Measurements from ENCODE around the gene GPR137.
"Not testable (repeated sequence)": the region's sequence is repeated elsewhere in the genome, so short reads cannot be mapped to it uniquely, and the experiment has no call there.

The GPR137 gene

DNA sequence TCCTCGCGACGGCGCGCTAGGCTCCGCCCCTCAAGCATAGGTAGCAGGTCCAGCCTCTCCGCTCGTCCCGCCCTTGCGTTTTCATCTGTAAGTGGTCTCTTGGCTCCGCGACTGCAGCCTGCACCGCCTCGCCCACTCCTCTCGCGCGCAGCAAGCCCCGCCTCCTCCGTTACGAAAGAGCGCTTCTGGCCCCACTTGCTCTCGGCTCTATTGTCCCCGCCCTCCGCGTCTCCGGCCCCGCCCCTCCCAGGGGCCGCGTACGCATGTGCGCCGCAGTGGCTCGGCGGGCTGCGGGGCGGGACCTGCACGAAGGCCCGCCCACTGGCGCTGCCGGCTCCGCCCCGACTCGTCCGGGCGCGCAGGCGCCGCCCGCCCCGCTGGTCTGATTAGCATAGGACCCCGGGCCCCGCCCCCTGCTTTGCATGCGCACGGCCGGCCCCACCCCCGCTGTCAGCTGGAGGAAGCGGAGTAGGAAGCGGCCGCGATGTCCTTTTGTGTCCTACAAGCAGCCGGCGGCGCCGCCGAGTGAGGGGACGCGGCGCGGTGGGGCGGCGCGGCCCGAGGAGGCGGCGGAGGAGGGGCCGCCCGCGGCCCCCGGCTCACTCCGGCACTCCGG, 19.5 kb downstream of the GPR137 start, which contains the start of gene ESRRA:
Gene ESRRA (plus strand): TSS at position 450 of the 616 bp plus-strand sequence. CDS start 1,656 bp downstream, outside the sequence.
- DNase-seq = peak; percentile 100

DNA sequence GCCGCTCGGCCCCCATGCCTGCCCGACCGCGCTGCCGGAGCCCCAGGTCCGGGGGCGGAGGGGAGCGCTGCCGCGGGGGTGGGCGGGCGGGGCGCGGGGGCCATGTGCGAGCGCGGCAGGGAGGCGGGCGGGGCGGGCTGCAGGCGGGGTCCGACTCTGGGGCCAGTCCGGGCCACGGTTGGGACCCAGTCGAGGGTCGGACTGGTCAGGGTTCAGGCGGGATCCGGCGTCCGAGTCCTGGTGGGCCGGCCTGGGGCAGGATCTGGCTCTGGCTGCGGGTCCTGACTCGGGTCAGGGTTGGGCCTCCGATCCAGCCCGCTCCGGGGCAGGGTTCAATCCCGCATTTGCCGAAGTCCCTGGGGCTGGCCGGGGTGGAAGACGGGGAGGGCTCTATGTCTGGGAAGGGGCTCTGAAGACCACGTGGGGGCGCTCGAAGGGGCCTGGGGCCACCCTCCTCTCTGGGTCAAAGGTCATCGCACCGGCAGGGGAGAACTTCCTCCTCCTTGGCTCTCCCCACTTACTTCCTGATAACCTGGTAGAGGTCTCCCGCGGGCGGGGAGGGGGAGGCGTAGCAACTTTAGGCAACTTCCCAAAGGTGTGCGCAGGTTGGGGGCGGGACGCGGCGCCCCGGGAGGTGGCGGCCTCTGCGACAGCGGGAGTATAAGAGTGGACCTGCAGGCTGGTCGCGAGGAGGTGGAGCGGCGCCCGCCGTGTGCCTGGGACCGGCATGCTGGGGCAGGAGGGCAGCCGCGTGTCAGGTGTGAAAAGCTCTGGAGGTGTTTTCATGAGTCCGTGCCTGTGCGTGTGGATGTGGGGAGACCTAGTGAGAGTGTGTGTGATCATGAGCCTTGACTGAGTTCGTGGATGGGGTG, 20.3 kb downstream of the GPR137 start:
- peak; percentile 76 to 79 for DNase-seq

DNA sequence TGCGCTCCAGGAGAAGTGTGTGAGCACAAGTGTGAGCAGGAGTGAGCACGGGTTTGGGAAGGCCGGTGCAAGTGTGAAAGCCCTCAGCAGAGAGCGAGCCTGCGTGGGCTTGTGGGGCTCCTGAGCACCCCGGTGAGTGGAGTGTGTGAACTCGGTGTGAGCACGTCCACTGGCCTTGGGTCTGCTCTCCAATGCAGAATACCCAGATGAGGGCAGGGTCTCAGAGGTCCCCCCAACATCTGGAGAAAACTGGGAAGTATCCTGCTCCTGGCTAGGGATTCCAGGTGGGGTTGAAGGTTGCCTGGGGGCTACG, 20.9 kb downstream of the GPR137 start:
- DNase-seq = no peak

DNA sequence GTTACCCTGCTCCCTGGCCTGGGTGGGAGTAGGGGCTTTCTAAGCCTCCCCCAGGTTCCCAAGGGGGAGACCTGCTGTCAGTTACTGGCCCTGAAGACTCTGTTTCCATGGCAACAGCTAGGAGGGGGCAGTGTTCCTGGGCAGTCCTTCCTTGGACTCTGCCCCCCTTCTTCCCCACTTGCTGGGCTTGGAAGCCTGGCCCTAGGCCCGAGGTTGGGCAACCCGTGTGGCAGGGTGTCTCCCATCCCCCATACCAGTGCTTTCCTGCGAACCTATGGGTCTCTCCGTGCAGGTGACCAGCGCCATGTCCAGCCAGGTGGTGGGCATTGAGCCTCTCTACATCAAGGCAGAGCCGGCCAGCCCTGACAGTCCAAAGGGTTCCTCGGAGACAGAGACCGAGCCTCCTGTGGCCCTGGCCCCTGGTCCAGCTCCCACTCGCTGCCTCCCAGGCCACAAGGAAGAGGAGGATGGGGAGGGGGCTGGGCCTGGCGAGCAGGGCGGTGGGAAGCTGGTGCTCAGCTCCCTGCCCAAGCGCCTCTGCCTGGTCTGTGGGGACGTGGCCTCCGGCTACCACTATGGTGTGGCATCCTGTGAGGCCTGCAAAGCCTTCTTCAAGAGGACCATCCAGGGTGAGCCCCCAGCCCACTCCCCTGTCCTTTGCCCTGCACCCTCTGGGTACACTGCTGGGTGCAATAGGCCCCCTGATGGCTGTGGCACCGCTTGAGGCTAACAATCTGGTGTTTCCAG, 21.4 kb downstream of the GPR137 start:
- DNase-seq = no peak

DNA sequence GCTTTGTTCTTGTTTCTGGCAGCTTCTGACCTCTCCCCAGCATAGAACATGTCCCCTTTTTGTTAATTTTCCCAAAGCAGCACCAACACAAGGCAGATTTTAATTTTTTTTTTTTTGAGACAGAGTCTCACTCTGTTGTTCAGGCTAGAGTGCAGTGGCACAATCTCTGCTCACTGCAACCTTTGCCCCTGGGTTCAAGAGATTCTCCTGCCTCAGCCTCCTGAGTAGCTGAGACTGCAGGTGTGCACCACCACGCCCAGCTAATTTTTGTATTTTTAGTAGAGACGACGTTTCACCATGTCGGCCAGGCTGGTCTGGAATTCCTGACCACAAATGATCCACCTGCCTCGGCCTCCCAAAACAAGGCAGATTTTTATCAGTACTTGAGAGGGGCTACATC, 22.1 kb downstream of the GPR137 start:
- DNase-seq = not testable (repeated sequence)

DNA sequence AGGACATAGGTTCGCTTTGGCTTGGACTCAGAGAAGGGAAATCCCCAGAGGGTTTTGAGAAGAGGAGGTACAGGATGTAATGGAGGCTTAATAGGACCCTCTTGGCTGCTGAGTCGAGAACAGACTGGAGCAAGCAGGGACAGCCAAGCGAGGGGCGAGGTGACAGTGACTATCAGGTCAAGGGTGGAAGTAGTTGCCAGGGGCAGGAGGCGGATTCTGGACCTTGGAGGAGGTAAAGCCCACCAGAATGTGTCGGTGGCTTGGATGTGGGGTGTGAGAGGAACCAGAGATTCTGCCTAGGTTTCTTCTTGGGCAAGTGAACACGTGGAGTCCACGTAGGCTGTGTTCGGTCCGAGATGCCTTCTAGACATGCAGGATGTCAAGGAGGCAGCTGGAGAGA, 27.3 kb downstream of the GPR137 start:
- no peak for DNase-seq

DNA sequence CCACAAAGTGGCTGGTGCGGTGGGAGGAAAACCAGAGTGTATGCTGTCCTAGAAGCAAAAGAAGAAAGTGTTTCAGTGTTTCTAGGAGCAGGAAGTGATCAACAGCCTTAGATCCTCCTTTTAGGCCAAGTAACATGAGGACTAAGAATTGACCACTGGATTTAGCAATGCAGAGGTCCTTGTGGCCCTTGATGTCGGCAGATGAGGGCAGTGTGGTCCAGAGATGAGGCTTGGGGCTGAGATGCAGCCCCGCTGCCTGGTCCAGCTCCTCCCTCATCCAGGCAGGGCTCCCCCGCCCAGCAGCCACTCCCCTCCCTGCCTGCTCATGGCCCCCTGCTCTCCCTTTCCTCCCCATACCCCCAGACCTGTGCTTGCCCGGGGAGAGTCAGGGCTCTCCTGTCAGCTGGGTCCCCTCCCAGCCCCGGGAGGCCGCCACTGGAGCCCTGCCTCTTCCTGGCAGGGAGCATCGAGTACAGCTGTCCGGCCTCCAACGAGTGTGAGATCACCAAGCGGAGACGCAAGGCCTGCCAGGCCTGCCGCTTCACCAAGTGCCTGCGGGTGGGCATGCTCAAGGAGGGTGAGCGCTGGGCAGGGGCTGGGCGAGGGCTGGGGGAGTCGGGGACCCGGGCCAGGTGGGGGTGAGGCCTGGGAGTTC, 28.0 kb downstream of the GPR137 start:
- DNase-seq = no peak

DNA sequence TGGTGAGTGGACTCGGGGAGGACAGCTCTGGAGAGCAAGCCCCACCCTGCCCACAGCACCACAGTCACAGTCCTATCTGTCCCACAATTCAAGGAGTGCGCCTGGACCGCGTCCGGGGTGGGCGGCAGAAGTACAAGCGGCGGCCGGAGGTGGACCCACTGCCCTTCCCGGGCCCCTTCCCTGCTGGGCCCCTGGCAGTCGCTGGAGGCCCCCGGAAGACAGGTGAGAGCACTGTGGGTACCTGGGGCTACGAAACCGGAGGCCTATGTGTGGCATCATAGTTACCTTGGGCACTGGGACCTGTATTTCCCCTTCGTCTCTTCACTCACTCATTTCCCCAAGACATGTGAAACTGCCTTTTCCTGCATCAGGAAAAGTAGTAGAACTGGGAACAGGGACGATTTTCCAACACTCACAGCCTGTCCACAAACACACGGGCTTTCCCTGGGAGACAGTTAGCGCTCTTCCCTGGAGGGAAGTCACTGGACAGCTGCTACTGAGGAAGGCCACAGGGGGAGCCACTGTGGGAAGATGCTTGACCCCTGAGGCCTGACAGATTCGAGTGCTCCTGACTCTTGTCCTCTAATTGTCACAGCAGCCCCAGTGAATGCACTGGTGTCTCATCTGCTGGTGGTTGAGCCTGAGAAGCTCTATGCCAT, 28.6 kb downstream of the GPR137 start:
- DNase-seq = no peak

DNA sequence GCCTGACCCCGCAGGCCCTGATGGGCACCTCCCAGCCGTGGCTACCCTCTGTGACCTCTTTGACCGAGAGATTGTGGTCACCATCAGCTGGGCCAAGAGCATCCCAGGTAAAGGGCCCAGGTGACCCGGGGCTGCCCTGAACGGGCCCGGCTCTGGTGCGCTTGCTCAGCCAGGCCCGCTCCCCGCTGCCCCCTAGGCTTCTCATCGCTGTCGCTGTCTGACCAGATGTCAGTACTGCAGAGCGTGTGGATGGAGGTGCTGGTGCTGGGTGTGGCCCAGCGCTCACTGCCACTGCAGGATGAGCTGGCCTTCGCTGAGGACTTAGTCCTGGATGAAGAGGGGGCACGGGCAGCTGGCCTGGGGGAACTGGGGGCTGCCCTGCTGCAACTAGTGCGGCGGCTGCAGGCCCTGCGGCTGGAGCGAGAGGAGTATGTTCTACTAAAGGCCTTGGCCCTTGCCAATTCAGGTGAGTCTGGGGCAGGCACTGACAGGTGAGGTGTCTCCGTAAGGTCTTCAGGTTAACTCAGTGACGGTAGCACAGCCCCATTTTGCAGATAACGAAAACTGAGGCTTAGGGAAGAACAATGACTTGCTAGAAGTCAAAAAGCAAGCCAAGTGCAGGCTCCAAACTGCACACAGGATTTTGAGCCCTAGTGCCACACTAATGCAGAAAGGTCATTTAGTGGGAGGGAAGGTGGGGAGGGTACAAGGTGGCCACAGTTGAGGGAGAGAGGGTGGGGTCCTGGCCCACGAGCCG, 29.3 kb downstream of the GPR137 start:
- DNase-seq = no peak

DNA sequence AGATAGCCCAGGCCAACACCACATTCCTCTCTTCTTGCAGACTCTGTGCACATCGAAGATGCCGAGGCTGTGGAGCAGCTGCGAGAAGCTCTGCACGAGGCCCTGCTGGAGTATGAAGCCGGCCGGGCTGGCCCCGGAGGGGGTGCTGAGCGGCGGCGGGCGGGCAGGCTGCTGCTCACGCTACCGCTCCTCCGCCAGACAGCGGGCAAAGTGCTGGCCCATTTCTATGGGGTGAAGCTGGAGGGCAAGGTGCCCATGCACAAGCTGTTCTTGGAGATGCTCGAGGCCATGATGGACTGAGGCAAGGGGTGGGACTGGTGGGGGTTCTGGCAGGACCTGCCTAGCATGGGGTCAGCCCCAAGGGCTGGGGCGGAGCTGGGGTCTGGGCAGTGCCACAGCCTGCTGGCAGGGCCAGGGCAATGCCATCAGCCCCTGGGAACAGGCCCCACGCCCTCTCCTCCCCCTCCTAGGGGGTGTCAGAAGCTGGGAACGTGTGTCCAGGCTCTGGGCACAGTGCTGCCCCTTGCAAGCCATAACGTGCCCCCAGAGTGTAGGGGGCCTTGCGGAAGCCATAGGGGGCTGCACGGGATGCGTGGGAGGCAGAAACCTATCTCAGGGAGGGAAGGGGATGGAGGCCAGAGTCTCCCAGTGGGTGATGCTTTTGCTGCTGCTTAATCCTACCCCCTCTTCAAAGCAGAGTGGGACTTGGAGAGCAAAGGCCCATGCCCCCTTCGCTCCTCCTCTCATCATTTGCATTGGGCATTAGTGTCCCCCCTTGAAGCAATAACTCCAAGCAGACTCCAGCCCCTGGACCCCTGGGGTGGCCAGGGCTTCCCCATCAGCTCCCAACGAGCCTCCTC, 30.2 kb downstream of the GPR137 start:
- DNase-seq = not testable (repeated sequence)

DNA sequence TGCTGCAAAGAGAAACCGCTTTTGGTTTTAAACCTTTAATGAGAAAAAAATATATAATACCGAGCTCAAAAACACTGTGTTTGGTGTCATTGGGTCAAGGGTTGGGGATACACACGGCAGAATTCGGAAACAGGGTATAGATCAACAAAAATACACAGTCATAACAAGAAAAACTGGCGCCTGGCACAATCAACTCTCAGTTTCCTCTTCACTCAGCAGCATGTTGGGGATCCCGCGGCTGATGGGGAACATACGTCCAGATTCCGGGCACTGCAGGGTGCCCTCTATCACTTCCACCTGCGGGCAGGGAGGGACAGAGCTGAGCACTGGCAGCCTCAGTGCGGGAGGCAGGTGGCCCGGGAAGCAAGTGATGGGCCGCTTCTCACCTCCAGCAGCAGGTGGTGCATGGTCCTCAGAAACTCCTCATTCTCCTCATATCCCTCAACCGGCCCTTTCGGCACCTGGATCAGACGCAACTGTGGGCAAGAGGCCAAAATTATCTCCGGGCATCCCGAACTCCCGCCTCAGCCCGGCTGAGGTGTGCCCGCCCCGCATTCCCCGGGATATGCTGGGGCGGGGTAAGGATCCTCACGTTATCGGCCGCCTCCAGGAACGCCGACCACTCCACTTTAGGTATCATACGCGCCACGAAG, 31.1 kb downstream of the GPR137 start:
- DNase-seq = peak in 1 of 2 donors; percentile 28

DNA sequence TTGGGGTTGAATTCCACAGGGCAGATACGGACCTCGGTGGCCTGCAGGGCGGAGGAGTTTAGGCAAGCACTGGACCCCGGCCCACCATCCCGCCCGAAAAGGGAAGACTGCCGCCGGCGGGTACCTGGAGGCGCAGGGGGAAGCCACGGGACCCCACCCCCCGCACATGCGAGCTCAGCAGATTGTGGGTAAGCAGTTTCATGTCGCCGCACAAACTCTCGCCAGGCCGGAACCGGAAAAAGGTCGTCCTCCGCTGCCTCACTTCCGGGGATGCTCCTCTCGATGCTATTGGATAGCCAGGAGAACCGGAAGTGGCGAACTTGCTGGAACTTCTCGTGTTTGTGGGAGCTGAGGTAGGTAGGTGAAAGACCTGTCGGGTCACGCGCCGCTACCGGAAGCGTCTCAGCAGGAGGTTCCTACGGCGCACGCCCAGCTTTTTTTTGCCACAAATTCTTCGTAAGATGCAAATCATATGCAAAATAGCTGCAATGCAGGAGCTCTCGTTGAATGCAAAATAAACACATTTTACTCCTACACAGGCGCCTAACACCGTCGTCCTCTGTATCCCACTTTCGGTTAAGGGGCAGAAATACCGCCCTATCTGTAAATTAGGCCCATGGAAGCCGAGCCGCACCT, 31.8 kb downstream of the GPR137 start, which contains the start of gene TRMT112:
Gene TRMT112 (minus strand): TSS at position 235 of the 636 bp plus-strand sequence. CDS start 33 bp downstream, at position 202.
- peak; percentile 92 to 96 for DNase-seq

DNA sequence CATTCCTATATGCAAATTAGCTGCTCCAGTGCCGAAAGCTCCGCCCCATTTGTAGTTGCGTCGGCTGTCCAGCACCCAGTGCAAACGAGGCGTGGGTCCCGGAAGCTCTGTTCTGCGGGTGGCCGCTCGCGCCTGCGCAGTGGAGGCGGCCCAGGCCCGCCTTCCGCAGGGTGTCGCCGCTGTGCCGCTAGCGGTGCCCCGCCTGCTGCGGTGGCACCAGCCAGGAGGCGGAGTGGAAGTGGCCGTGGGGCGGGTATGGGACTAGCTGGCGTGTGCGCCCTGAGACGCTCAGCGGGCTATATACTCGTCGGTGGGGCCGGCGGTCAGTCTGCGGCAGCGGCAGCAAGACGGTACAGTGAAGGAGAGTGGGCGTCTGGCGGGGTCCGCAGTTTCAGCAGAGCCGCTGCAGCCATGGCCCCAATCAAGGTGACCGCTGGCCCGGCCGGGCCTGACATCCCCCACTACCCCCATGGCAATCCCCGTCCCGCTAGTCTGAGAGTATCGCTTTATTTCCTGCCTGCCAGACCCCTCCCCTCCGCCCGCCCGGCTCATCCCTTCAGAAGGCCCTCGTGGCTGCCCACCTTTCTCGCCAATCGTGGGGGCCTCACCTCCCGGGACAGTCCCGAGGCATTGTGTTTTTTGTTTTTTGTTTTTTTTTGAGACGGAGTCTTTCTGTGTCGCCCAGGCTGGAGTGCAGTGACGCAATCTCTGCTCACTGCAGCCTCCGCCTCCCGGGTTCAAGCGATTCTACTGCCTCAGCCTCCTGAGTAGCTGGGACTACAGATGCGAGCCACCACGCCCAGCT, 32.5 kb downstream of the GPR137 start, which contains the start of gene PRDX5:
Gene PRDX5 (plus strand): TSS at position 161 of the 805 bp plus-strand sequence. CDS start 95 bp downstream, at position 256.
- peak; percentile 89 to 94 for DNase-seq

DNA sequence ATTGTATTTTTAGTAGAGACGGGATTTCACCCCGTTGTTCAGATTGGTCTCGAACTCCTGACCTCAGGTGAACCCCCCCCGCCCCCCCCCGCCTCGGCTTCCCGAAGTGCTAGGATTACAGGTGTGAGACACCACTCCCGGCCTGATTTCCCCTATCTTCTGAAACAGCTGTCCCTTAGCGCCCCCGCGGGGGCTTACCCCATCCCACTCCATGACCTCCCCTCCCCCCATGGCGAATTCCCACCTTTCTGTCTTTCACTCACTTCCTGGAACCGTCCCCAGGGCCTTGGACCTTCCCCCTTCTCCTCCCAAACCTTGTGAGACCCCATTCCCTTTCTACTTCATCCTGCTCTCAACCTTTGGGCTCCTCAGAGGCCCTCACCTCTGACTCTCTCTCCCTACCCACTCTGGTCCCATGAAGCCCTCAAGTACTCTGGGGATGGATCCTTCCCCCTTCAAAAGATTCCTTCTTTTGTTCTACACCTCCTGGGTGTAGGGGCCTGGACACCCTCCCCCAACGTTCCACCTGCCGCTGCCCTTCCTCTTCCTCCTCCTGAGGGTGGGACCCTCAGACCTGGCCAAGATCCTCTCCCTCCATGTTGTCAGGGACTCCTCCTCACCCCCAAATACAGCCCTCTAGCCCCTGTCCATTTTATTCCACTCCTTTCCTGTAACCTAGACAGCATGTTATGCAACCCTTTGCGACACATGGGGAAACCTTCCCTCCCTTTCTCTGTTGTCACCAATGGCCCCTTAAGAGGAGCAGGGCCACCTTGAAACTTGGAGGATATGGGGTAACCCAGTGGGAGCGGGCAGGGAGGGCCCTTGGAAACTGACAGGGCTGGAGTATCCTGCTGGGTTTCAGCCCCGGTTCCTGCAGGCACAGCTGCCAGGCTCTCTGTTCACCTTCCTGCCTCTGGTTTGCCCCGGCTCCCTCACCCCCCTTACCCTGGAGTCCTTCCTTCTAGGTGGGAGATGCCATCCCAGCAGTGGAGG, 33.4 kb downstream of the GPR137 start:
- DNase-seq = no peak

DNA sequence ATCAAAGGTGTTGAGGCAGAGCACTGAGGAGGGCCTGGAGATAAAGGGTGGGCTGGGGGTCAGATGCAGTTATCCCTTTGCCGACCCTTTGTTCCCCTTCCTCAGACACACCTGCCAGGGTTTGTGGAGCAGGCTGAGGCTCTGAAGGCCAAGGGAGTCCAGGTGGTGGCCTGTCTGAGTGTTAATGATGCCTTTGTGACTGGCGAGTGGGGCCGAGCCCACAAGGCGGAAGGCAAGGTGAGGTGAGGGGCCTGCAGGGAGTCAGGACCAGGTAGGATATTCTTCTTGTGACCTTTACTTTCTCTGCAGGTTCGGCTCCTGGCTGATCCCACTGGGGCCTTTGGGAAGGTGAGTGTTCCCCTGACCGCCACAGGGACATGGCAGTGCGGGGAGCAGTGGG, 34.9 kb downstream of the GPR137 start:
- DNase-seq = no peak

DNA sequence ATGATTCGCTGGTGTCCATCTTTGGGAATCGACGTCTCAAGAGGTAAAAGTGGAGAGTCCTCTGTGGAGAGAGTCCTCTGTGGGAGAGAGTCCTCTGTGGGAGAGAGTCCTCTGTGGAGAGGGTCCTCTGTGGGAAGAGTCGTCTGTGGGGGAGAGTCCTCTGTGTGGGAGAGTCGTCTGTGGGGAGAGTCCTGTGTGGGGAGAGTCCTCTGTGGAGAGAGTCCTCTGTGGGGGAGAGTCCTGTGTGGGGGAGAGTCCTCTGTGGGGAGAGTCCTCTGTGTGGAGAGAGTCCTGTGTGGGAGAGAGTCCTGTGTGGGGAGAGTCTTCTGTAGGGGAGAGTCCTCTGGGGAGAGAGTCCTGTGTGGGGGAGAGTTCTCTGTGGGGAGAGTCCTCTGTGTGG, 35.4 kb downstream of the GPR137 start:
- DNase-seq = no peak

DNA sequence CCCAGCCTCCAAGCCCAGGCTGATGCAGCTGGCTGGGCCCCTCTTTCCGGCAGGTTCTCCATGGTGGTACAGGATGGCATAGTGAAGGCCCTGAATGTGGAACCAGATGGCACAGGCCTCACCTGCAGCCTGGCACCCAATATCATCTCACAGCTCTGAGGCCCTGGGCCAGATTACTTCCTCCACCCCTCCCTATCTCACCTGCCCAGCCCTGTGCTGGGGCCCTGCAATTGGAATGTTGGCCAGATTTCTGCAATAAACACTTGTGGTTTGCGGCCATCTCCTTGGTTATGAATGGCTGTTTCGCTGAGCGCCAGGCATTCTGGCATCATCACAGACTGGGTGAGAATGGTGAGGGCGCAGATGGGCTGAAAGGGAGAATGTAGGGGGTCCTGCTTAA, 35.9 kb downstream of the GPR137 start:
- no peak for DNase-seq
